NB4 (cell line): Measurements from ENCODE around the gene C4orf51.

ENCODE experiments used
- POLR2A ChIP-seq: IDR thresholded peaks from 2 replicates; pipeline ENCODE4 v1.6.1; 2011; ENCODE audit warnings: mild to moderate bottlenecking; ENCODE audit not compliant: insufficient read length; ENCODE audit errors: extremely low read depth
- TF ChIP-seq, protein P1 (sequence below): IDR thresholded peaks from one replicate; pipeline ENCODE4 v1.5.1; 2012; ENCODE audit warnings: low read depth, low read length

DNA sequence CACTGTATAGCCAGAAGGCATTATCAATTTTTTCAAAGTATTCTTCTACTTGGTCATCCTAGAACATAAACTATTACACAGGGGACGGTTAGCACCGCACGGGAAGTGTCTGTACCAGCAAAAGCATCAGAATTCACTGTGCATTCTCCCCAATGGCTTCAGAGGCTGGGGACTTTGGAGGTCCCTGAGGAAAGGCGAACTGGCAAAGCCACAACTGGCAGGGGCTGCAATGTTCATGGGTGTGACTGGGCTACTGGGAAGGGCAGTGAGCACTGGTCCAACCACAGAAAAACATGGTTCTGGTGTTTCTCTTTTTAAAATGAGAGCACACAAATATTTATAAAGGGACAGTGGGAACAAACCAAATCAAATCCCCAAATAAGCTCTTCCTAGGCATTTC lies 83.5 kb downstream of the C4orf51 start:
- no peak for TF ChIP-seq POLR2A
- TF ChIP-seq, protein P1, sequence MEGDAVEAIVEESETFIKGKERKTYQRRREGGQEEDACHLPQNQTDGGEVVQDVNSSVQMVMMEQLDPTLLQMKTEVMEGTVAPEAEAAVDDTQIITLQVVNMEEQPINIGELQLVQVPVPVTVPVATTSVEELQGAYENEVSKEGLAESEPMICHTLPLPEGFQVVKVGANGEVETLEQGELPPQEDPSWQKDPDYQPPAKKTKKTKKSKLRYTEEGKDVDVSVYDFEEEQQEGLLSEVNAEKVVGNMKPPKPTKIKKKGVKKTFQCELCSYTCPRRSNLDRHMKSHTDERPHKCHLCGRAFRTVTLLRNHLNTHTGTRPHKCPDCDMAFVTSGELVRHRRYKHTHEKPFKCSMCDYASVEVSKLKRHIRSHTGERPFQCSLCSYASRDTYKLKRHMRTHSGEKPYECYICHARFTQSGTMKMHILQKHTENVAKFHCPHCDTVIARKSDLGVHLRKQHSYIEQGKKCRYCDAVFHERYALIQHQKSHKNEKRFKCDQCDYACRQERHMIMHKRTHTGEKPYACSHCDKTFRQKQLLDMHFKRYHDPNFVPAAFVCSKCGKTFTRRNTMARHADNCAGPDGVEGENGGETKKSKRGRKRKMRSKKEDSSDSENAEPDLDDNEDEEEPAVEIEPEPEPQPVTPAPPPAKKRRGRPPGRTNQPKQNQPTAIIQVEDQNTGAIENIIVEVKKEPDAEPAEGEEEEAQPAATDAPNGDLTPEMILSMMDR, result no peak
